NK-92 (cell line): Measurements from ENCODE around the gene MTMR1.

Source experiments
- DNase-seq: peaks from one replicate; lab custom pipeline; 2025; ENCODE audit not compliant: unreplicated experiment; lab: John Stamatoyannopoulos, UW

MTMR1 gene

GRCh38 chrX:150777328-150777992 is 84.3 kb downstream of the MTMR1 start:
- DNase-seq: no peak

GRCh38 chrX:150779385-150779784 is 86.2 kb downstream of the MTMR1 start:
- DNase-seq: no peak

- no peak for DNase-seq
These were observed 88.5 kb downstream of the MTMR1 start for GRCh38 chrX:150781677-150782076.

GRCh38 chrX:150790021-150790420 is 96.8 kb downstream of the MTMR1 start:
- no peak for DNase-seq

GRCh38 chrX:150792949-150793527 is 99.8 kb downstream of the MTMR1 start:
- DNase-seq: no peak

- DNase-seq: no peak
These were observed 112.5 kb downstream of the MTMR1 start for GRCh38 chrX:150805736-150806135.

GRCh38 chrX:150806827-150807226 is 113.6 kb downstream of the MTMR1 start:
- DNase-seq: no peak

GRCh38 chrX:150813922-150814321 is 120.7 kb downstream of the MTMR1 start:
- no peak for DNase-seq
